C4-2B (cell line): ENCODE results near the gene CDKL4.
"Not testable (repeated sequence)": the region's sequence is repeated elsewhere in the genome, so short reads cannot be mapped to it uniquely, and the experiment has no call there.

ENCODE experiments used
- H3K27ac ChIP-seq: fragments of 450-650 bp; 2 replicates; pipeline ENCODE4 v1.5.1; 2017
- CTCF ChIP-seq: fragments of 450-650 bp; conservative IDR thresholded peaks from 2 replicates; pipeline ENCODE4 v1.5.1; 2017; ENCODE audit warnings: mild to moderate bottlenecking
- ZFX ChIP-seq: fragments of 450-650 bp; IDR thresholded peaks from 2 replicates; pipeline ENCODE4 v1.6.1; 2017

The CDKL4 gene

GRCh38 chr2:39158351-39158750 lies 85.4 kb downstream of the CDKL4 start:
- H3K27ac ChIP-seq, result no peak overlapping the region
- TF ChIP-seq ZFX (no peak), CTCF (no peak)

GRCh38 chr2:39156846-39157245 lies 86.9 kb downstream of the CDKL4 start:
- no peak for TF ChIP-seq ZFX
- TF ChIP-seq CTCF, result no peak

GRCh38 chr2:39156107-39156506 lies 87.7 kb downstream of the CDKL4 start:
- no peak overlapping the region for H3K27ac ChIP-seq
- no peak for TF ChIP-seq ZFX
- no peak for TF ChIP-seq CTCF

More at GRCh38 chr2:39156846-39157245, 86.9 kb downstream of the CDKL4 start:
- H3K27ac ChIP-seq, result no peak overlapping the region

GRCh38 chr2:39155573-39155972 lies 88.2 kb downstream of the CDKL4 start:
- not testable (repeated sequence) for H3K27ac ChIP-seq

GRCh38 chr2:39154944-39155343 lies 88.8 kb downstream of the CDKL4 start:
- H3K27ac ChIP-seq, result no peak overlapping the region
- TF ChIP-seq CTCF, result no peak
- TF ChIP-seq ZFX, result no peak

GRCh38 chr2:39153312-39153711 lies 90.5 kb downstream of the CDKL4 start:
- no peak overlapping the region for H3K27ac ChIP-seq
- TF ChIP-seq ZFX (no peak), CTCF (no peak)

GRCh38 chr2:39152504-39152903 lies 91.3 kb downstream of the CDKL4 start:
- TF ChIP-seq CTCF (no peak), ZFX (no peak)
- H3K27ac ChIP-seq, result no peak overlapping the region

- H3K27ac ChIP-seq, result peak overlapping the region; percentile 16; the same call in 1 of the 2 replicates
- no peak for TF ChIP-seq CTCF
- TF ChIP-seq ZFX, result no peak
Measured at GRCh38 chr2:39150890-39151497, 92.8 kb downstream of the CDKL4 start.
